AG09309 (cell line): ENCODE data around the gene PAGE1.
"Not testable (repeated sequence)": the region's sequence is repeated elsewhere in the genome, so short reads cannot be mapped to it uniquely, and the experiment has no call there.

Source experiments
- DNase-seq: peaks from one replicate; pipeline ENCODE4 v3.0.0-alpha.2; 2010; ENCODE audit warnings: low read depth
- H3K4me3 ChIP-seq: 2 replicates; pipeline ENCODE4 v1.5.1; 2011; ENCODE audit warnings: mild to moderate bottlenecking, low read depth, low read length, moderate library complexity; ENCODE audit not compliant: control insufficient read depth
- CTCF ChIP-seq: IDR thresholded peaks from 2 replicates; pipeline ENCODE4 v1.5.1; 2011; ENCODE audit warnings: mild to moderate bottlenecking, low read depth, low read length, inconsistent platforms; ENCODE audit not compliant: insufficient read depth, control insufficient read depth; ENCODE audit errors: missing control alignments

PAGE1 gene

GRCh38 chrX:49695276-49696180 is at the start of gene PAGE1:
Gene PAGE1 (minus strand): TSS chrX:49695984. CDS start chrX:49694770, 1,214 bp downstream.
- DNase-seq = no peak
- no peak for TF ChIP-seq CTCF
- no peak within 1 kb of the TSS for H3K4me3 ChIP-seq

GRCh38 chrX:49741501-49741900 is 45.7 kb upstream of the PAGE1 start:
- not testable (repeated sequence) for DNase-seq, H3K4me3 ChIP-seq

- no peak for DNase-seq
- H3K4me3 ChIP-seq = no peak overlapping the region
- TF ChIP-seq CTCF = no peak
Measured at GRCh38 chrX:49727847-49728246, 32.1 kb upstream of the PAGE1 start.

- no peak overlapping the region for H3K4me3 ChIP-seq
- TF ChIP-seq CTCF = no peak
Measured at GRCh38 chrX:49726966-49727365, 31.2 kb upstream of the PAGE1 start.

GRCh38 chrX:49725923-49726904 is 30.4 kb upstream of the PAGE1 start:
- H3K4me3 ChIP-seq = no peak overlapping the region
- TF ChIP-seq CTCF = no peak
- no peak for DNase-seq

More at GRCh38 chrX:49726966-49727365, 31.2 kb upstream of the PAGE1 start:
- no peak for DNase-seq

GRCh38 chrX:49725401-49725800 is 29.6 kb upstream of the PAGE1 start:
- no peak overlapping the region for H3K4me3 ChIP-seq
- TF ChIP-seq CTCF = no peak
- no peak for DNase-seq

- H3K4me3 ChIP-seq, DNase-seq: not testable (repeated sequence)
Measured at GRCh38 chrX:49720106-49720505, 24.3 kb upstream of the PAGE1 start.
